Activated CD8-positive, alpha-beta memory T cell treated with anti-CD3 and anti-CD28 coated beads, Interleukin-2, amount 50 U/mL, for 24 hours (primary cell): Measurements from ENCODE around the gene RPS27.

ENCODE experiments used
- DNase-seq: peaks from one replicate; pipeline ENCODE4 v3.0.0-alpha.2; 2020; ENCODE audit errors: extremely low read depth

The RPS27 gene

GRCh38 chr1:153990468-153991150 lies at the start of gene RPS27:
Gene RPS27 (plus strand): TSS chr1:153990762. CDS start chr1:153990797, 35 bp downstream.
- peak; percentile 66 for DNase-seq

DNA sequence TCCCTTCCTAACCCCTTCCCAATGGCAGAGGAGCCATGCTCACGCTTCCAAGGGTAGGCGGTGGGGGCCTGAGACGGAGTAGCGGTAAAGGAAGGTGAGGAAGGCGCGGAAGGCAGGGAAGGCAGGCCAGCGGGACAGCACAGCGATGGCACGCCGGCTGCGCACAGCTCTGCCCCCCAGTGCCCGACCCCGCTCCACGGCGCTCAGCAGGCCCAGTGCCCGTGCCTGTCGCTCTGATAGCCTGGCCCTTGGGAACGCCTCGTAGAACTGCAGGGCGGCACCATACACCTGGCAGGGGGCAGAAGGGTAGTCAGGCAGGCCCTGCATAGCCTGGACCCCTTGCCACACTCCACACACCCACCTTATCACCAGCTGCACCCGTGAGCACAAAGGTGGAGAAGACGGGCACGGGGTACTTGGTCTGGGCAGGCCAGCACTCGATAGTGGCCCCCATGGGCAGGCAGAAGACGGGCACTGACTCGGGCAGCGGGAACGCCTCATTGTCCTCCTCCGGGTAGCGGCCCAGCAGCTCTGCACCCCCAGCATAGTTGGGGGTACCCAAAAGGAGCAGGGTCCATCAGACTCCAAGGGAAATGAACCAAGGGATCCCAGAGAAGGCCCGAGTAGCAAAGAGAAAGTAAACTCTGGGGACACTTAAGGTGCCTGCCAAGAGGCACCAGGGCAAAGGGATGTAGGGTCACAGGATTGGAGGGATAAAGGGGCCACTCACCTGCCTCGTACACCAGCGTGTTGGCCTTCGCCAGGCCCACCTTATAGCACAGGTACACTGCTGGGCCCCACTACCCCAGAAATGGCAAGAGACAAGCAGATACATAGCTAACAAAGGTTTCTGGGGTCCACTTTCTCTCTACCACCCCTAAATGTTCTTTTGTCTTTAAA lies 48.5 kb upstream of the RPS27 start:
- DNase-seq, result no peak

DNA sequence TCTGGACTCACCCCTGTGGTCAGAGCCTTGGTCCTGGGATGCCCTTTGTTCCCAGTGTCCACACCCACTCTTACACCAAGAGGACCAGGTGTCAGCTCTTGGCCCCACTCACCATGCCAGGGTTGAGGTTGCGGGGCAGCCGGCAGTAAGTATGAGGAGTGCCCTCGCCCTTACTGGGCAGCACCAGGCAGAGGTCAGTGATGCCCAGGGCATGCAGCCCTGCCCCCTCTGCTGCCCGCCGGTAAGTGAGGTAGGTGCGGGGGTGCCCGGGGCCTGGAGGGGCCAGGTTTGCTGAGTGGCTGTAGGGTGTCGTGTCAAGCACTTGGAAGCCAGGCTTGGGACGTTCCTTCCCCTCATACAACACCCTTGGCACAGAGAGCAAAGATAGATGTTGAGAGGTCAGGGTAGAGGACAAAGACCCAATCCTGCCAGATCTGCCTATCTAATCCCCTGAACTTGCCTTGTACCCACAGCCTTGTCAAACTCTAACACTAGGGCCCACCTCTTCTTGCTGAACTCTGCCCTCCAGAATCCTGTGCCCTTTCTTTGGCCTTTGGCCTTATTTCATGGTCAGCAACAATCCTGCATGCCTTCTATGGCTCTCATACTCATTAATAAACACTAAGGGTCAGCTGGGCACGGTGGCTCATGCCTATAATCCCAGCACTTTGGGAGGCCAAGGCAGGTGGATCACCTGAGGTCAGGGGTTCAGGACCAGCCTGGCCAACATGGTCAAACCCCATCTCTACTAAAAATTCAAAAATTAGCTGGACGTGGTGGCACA lies 47.6 kb upstream of the RPS27 start:
- no peak for DNase-seq

GRCh38 chr1:153944005-153944826 lies 46.3 kb upstream of the RPS27 start:
- DNase-seq, result no peak

- DNase-seq, result no peak
Observed at GRCh38 chr1:153944827-153945117, 45.8 kb upstream of the RPS27 start.

- no peak for DNase-seq
Observed at GRCh38 chr1:153945131-153945794, 45.3 kb upstream of the RPS27 start.

- no peak for DNase-seq
Observed at GRCh38 chr1:153945795-153946621, 44.6 kb upstream of the RPS27 start.

DNA sequence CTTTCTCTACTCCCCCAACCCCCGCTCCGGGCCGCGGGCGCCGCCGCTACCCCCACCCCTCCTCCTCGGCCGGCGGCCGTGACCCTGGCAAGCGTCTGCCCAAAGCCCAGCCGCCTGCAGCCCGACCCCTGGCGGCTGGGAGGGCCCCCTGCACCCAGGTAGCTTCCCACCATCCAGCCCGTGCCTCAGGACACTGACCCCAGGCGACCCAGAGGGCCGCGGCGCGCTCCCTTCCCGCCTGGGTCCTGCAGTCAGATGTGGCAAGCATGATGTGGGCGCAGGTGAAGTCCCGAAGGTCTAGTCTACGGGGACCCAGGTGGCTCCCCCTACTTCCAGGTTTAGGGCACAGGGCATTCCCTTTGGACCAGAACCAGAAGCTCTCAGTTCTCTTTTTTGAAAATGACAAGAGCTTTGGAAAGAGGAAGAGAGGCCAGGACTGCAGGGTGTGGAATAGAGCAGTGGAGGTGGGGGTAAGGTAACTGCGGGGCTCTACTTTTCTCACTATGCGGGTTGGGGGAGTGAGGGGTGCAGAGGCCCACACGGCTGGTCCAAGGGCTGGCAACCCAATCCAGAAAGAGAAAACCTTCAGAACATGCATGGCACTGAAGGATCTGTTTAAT lies 43.8 kb upstream of the RPS27 start, which contains the start of gene DENND4B:
TSS of gene DENND4B (minus strand) at position 97 of the 620 bp plus-strand sequence. CDS start 2,344 bp downstream, outside the sequence.
- no peak for DNase-seq

DNA sequence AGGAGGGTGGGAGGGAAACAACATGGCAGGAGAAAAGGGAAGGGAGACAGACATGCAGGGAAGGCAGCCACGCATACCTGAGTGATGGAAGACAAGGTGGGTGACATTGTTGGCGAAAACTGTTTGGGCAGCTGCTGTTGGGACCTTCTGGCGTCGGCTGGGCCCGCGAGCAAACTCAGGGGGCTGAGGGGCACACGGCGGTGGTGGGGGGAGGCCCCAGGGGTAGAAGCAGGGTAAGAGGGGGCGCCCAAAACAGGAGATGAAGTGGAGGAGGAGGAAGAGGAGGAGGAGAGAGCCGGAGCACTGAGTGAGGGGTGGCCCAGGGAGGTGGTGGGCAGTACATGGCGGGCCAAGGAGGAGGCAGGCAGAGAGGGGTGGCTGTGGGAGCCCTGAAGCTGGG lies 39.4 kb upstream of the RPS27 start:
- DNase-seq, result no peak

DNA sequence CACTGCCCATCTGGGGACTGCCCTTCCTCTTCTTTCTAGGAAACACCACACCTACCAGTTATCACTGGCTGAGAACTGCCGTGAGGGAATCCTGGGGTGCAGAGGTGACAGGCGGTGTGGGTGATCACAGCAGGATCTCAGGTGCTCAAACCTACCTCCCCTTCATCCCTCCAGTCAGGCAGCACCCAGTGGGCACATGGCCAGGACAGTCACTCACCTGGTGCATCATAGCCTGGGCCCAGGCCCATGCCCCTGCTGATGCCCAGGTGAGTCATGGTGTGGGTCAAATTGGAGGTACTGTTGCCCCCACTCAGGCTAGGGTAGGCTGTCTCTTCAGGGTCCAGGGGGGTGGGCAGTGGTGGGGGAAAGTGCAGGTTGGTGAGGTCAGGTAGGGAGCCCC lies 38.8 kb upstream of the RPS27 start:
- DNase-seq, result no peak

DNA sequence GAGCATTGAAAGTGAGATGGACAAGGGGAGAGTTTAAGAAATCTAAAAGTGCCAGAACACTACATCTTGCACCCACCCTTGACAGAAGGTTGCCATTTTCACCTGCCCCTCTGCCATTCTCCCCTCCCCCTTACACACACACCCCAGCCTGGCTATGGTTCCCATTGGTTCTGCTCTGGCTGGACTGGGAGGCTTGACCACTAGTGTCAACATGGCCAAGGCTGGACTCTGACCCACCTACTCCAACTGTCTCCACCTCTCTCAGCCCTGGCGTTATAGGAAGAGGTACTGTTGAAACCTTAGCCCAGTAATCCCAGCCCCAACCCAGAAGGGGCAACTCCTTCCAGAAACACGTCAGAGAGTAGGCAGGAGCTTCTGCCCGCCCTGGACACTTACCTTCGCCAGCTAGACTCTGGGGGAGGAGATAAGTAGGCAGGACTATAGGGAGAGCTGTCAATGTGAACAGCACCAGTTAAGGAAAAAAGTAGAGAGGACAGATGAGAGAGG lies 36.6 kb upstream of the RPS27 start:
- no peak for DNase-seq

- no peak for DNase-seq
Observed at GRCh38 chr1:153954826-153955225, 35.7 kb upstream of the RPS27 start.

- DNase-seq, result no peak
Observed at GRCh38 chr1:153956997-153957715, 33.4 kb upstream of the RPS27 start.

DNA sequence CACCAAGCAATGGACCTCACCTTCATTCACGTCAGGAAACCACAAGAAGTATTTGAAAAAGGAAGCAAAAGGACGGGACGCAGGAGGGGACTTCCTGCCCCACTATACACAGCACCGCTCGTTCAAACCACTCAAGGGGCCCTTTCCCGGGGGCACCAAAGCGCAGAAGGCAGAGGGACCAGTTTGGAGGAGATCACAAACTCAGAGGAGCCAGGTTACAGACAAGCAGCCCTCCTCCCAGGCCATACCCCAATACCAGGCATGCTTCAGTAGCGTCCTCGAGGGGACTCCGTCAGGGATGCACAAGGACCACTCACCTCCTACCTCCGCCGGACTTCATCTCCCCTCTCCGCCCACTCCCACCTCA lies 32.8 kb upstream of the RPS27 start:
- no peak for DNase-seq

GRCh38 chr1:153958111-153958960 lies 32.2 kb upstream of the RPS27 start, which contains the start of gene CRTC2:
Gene CRTC2 (minus strand): TSS chr1:153958612. CDS start chr1:153958497, 115 bp downstream.
- DNase-seq, result peak; percentile 96

DNA sequence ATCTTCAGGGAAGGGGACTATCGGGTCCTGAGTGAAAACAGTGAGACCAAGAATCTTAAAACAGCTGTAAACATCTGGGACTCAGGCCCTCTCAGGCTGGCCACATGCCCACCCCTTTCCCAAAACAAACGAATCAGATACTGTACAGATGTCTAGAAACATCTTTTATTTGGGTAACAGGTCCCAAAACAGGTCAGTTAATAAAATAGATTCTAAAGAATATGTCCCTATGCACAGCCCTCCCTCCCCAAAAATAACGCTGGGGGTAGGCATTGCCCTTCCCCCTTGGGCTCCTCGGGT lies 31.7 kb upstream of the RPS27 start:
- no peak for DNase-seq

DNA sequence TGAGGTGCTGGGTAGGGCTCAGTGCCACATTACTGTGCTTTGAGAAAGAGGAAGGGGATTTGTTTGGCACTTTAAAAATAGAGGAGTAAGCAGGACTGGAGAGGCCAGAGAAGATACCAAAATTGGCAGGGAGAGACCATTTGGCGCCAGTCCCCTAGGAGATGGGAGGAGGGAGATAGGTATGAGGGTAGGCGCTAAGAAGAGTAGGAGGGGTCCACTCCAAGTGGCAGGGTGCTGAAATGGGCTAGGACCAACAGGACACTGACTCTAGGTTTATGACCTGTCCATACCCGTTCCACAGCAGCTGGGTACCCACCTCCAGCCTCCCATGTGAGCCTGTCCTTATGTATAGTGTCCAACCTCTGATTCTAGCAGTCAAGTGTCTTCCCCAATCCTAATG lies 31.1 kb upstream of the RPS27 start:
- no peak for DNase-seq

GRCh38 chr1:153960206-153960605 lies 30.4 kb upstream of the RPS27 start:
- DNase-seq, result no peak
